Vagina (tissue), 2 donors: ENCODE measurements around the gene GATA5. TPM values are rescaled to one million over a fixed set of nuclear protein-coding genes. Genes with fewer than 3 reads are reported as not detected.

Experiments used
- DNase-seq, 2 donors: peaks; one replicate each; pipeline ENCODE4 v3.0.0-alpha.2; 2017; ENCODE audit errors: extremely low spot score in 2 of 2
- H3K27ac ChIP-seq: fragments of 200-600 bp; sonication (generic); one replicate; pipeline ENCODE4 v1.5.1; 2019
- H3K27me3 ChIP-seq: fragments of 200-600 bp; sonication (generic); one replicate; pipeline ENCODE4 v1.5.1; 2019
- H3K36me3 ChIP-seq, 2 donors: fragments of 200-600 bp; sonication (generic); one replicate each; pipeline ENCODE4 v1.5.1; 2017 to 2019
- H3K4me1 ChIP-seq: fragments of 200-600 bp; sonication (generic); one replicate; pipeline ENCODE4 v1.5.1; 2019
- H3K4me3 ChIP-seq, 2 donors: fragments of 200-600 bp; sonication (generic); 1 replicate in 1 of 2; 2 replicates in 1 of 2; pipeline ENCODE4 v1.5.1; 2016 to 2019
- H3K9me3 ChIP-seq: fragments of 200-600 bp; sonication (generic); one replicate; pipeline ENCODE4 v1.5.1; 2019
- CTCF ChIP-seq, 3 experiments: fragments of 450-650 bp in 2 of 3; fragments of 200-600 bp in 1 of 3; sonication (generic) in 1 of 3; IDR thresholded peaks; one replicate each; pipeline ENCODE4 v1.5.1; 2017 to 2019; ENCODE audit warnings: antibody characterized with exemption in 3 of 3, mild to moderate bottlenecking in 2 of 3, moderate library complexity in 2 of 3
- POLR2A ChIP-seq, 2 donors: fragments of 450-650 bp; IDR thresholded peaks; one replicate each; pipeline ENCODE4 v1.6.1; 2017; ENCODE audit warnings: antibody characterized with exemption in 2 of 2, mild to moderate bottlenecking in 2 of 2, moderate library complexity in 2 of 2
- POLR2AphosphoS5 ChIP-seq, 2 donors: sonication (generic); formaldehyde crosslinking; IDR thresholded peaks; one replicate each; pipeline ENCODE4 v1.9.0; 2017; ENCODE audit warnings: antibody characterized with exemption in 2 of 2, mild to moderate bottlenecking in 2 of 2, low read depth in 1 of 2; ENCODE audit not compliant: insufficient read depth in 1 of 2
- intact Hi-C: fragments of 100-400 bp; cut with DNase I; formaldehyde crosslinking; loops from one replicate; pipeline ENCODE4 v1.15.1; 2023
- total RNA-seq: library from RNA; depleted of rRNA; stranded (reverse); fragments of >200 nt; gene quantifications from one replicate; pipeline ENCODE4 v1.2.3, GENCODE V29; 2016

Gene GATA5
- total RNA-seq, 1 donor from 2014 or later: 7.9 TPM

DNA sequence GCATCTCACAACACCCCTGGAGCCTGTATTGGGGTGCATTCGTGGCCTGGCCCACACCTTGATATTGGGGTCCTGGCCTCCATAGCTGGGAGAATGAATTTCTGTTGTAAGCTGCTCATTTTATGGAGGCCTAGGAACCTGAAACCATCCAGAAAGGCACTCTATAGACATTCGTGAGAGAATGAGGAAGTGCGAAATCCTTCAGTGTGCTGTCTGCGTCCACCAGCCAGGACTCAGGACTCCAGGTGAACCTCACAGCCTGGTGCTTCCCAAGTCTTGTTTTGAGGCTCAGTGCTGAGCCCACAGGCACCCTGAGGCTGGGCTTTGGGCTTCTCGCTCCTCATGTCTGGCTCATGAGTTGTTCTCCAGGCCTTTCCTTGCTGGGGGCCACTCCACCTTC lies 36.6 kb downstream of the GATA5 start:
- TF ChIP-seq POLR2AphosphoS5 (IDR thresholded peaks at IDR 0.05; ENCODE audit: insufficient read depth in 1 of 2, low read depth in 1 of 2) (no peak), POLR2A (IDR thresholded peaks at IDR 0.05) (no peak), CTCF (IDR thresholded peaks at IDR 0.05) (no peak)
- Histone ChIP-seq H3K4me3 (no peak overlapping the region), H3K36me3 (no peaks in the 10 kb centered on the region), H3K4me1 (peaks cover 5% of the 10 kb centered on the region), H3K27me3 (no peaks in the 10 kb centered on the region), H3K27ac (no peak overlapping the region), H3K9me3 (no peaks in the 10 kb centered on the region)
- intact Hi-C loops: no loop called here
- no peak for DNase-seq

- Histone ChIP-seq H3K27ac (no peak overlapping the region), H3K9me3 (no peaks in the 10 kb centered on the region), H3K36me3 (no peaks in the 10 kb centered on the region), H3K4me3 (no peak overlapping the region), H3K27me3 (no peaks in the 10 kb centered on the region), H3K4me1 (peaks cover 16% of the 10 kb centered on the region)
- TF ChIP-seq CTCF (IDR thresholded peaks at IDR 0.05) (no peak), POLR2AphosphoS5 (IDR thresholded peaks at IDR 0.05; ENCODE audit: insufficient read depth in 1 of 2, low read depth in 1 of 2) (no peak), POLR2A (IDR thresholded peaks at IDR 0.05) (no peak)
- intact Hi-C loops: no loop called here
- no peak for DNase-seq
Observed at GRCh38 chr20:62437927-62438326, 37.9 kb downstream of the GATA5 start.

GRCh38 chr20:62437496-62437895 lies 38.3 kb downstream of the GATA5 start:
- Histone ChIP-seq H3K4me3 (no peak overlapping the region), H3K27ac (no peak overlapping the region), H3K9me3 (no peaks in the 10 kb centered on the region), H3K4me1 (peaks cover 16% of the 10 kb centered on the region), H3K27me3 (no peaks in the 10 kb centered on the region), H3K36me3 (no peaks in the 10 kb centered on the region)
- intact Hi-C loops: no loop called here
- DNase-seq: no peak
- TF ChIP-seq POLR2AphosphoS5 (IDR thresholded peaks at IDR 0.05; ENCODE audit: insufficient read depth in 1 of 2, low read depth in 1 of 2): no peak
- no peak for TF ChIP-seq POLR2A (IDR thresholded peaks at IDR 0.05)
- TF ChIP-seq CTCF (IDR thresholded peaks at IDR 0.05): no peak

DNA sequence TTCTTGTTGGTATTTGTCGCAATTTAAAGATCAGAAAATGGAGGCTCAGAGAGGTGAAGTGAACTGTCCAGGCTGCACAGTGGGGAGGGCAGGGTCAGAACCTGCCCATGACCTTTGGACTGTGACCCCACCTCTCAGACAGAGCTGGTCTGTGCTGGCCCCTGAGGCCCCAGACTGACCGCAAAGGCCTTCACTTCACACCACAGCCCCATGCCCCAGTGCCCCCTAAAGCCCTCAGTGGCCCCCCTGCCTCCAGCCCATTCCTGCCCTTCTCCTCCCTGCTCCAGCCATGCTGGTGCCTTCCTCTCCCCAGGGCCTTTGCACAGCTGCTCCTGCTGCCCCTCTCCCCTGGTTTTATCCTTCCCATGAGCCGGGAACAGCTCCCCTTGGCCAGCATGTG lies 39.1 kb downstream of the GATA5 start:
- H3K27ac ChIP-seq: no peak overlapping the region
- no peaks in the 10 kb centered on the region for H3K9me3 ChIP-seq
- H3K4me1 ChIP-seq: peaks cover 16% of the 10 kb centered on the region
- no peak overlapping the region for H3K4me3 ChIP-seq
- H3K27me3 ChIP-seq: no peaks in the 10 kb centered on the region
- TF ChIP-seq POLR2AphosphoS5 (IDR thresholded peaks at IDR 0.05; ENCODE audit: insufficient read depth in 1 of 2, low read depth in 1 of 2) (no peak), POLR2A (IDR thresholded peaks at IDR 0.05) (no peak), CTCF (IDR thresholded peaks at IDR 0.05) (no peak)
- no peak for DNase-seq
- intact Hi-C loops: no loop called here
- H3K36me3 ChIP-seq: no peaks in the 10 kb centered on the region

GRCh38 chr20:62433658-62434497 lies 41.9 kb downstream of the GATA5 start:
- no peaks in the 10 kb centered on the region for H3K9me3 ChIP-seq
- H3K36me3 ChIP-seq: no peaks in the 10 kb centered on the region
- peak overlapping the region in 1 of 2 donors; percentile 21 for H3K4me3 ChIP-seq
- H3K27me3 ChIP-seq: no peaks in the 10 kb centered on the region
- no peak for DNase-seq
- no peak overlapping the region for H3K27ac ChIP-seq
- intact Hi-C loops: no loop called here
- H3K4me1 ChIP-seq: peaks cover 16% of the 10 kb centered on the region
- TF ChIP-seq POLR2A (IDR thresholded peaks at IDR 0.05) (no peak), POLR2AphosphoS5 (IDR thresholded peaks at IDR 0.05; ENCODE audit: insufficient read depth in 1 of 2, low read depth in 1 of 2) (no peak), CTCF (IDR thresholded peaks at IDR 0.05) (no peak)
